DND-41 (cell line): ENCODE measurements around the gene KCNMA1.

ENCODE experiments used
- CTCF ChIP-seq: IDR thresholded peaks from 2 replicates; pipeline ENCODE4 v1.5.1; 2012; ENCODE audit warnings: borderline replicate concordance, low read length, moderate library complexity, mild to moderate bottlenecking; ENCODE audit not compliant: poor library complexity, severe bottlenecking; ENCODE audit errors: extremely low read depth
- EZH2 ChIP-seq: IDR thresholded peaks from 3 replicates; pipeline ENCODE4 v1.6.1; 2012; ENCODE audit warnings: borderline replicate concordance, low read depth, mild to moderate bottlenecking, moderate library complexity, low read length, inconsistent platforms; ENCODE audit not compliant: severe bottlenecking

GRCh38 chr10:76880931-76881330, 756.7 kb downstream of the KCNMA1 start:
- TF ChIP-seq CTCF = no peak
- TF ChIP-seq EZH2 = no peak
